Breast epithelium (tissue), 4 donors: ENCODE results near the gene SIN3A. TPM values are rescaled to one million over a fixed set of nuclear protein-coding genes. Genes with fewer than 3 reads are reported as not detected.

ENCODE experiments used
- DNase-seq, 2 donors: peaks; one replicate each; pipeline ENCODE4 v3.0.0-alpha.2; 2019; ENCODE audit warnings: low spot score in 2 of 2
- H3K27ac ChIP-seq, 2 donors: fragments of 200-600 bp; sonication (generic) in 1 of 2; one replicate each; pipeline ENCODE4 v1.5.1; 2016 to 2019; ENCODE audit warnings: mild to moderate bottlenecking in 1 of 2
- H3K27me3 ChIP-seq, 2 donors: fragments of 200-600 bp; sonication (generic) in 1 of 2; one replicate each; pipeline versions ENCODE4 v1.5.1 to v1.6.0; 2017 to 2019; ENCODE audit warnings: control low read depth in 1 of 2, mild to moderate bottlenecking in 1 of 2
- H3K36me3 ChIP-seq: fragments of 200-600 bp; one replicate; pipeline ENCODE4 v1.5.1; 2019
- H3K4me1 ChIP-seq, 2 donors: fragments of 200-600 bp; sonication (generic); one replicate each; pipeline ENCODE4 v1.5.1; 2016 to 2019; ENCODE audit warnings: control low read depth in 1 of 2
- H3K4me3 ChIP-seq, 3 donors: fragments of 200-600 bp; sonication (generic); 1 replicate in 2 of 3; 2 replicates in 1 of 3; pipeline ENCODE4 v1.5.1; 2016 to 2019; ENCODE audit warnings: mild to moderate bottlenecking in 3 of 3, moderate library complexity in 2 of 3
- H3K9me3 ChIP-seq, 2 donors: fragments of 200-600 bp; sonication (generic) in 1 of 2; one replicate each; pipeline ENCODE4 v1.5.1; 2016 to 2019; ENCODE audit warnings: control low read depth in 1 of 2
- POLR2A ChIP-seq: fragments of 450-650 bp; IDR thresholded peaks from one replicate; pipeline ENCODE4 v1.6.1; 2016; ENCODE audit warnings: antibody characterized with exemption, mild to moderate bottlenecking, moderate library complexity
- POLR2AphosphoS5 ChIP-seq, 3 donors: sonication (generic); formaldehyde crosslinking; IDR thresholded peaks; one replicate each; pipeline ENCODE4 v1.6.1; 2017; ENCODE audit warnings: antibody characterized with exemption in 3 of 3
- intact Hi-C: fragments of 100-400 bp; cut with DNase I; formaldehyde crosslinking; loops from one replicate; pipeline ENCODE4 v1.15.1; 2023; ENCODE audit warnings: low total_unique reads
- total RNA-seq, 3 donors: library from RNA; depleted of rRNA; stranded (reverse); fragments of >200 nt; gene quantifications; one replicate each; pipeline ENCODE4 v1.1.0, GENCODE V29; 2016
- TF ChIP-seq, protein P1 (sequence below), 3 donors: fragments of 450-650 bp; IDR thresholded peaks; one replicate each; pipeline ENCODE4 v1.5.1; 2016 to 2017; ENCODE audit warnings: antibody characterized with exemption in 3 of 3, mild to moderate bottlenecking in 3 of 3, moderate library complexity in 3 of 3

The SIN3A gene
- total RNA-seq, 3 donors from 2014 or later = 40.2 to 66.9 (median 49.5) TPM

GRCh38 chr15:75356006-75356405, 95.5 kb downstream of the SIN3A start:
- no peak overlapping the region for H3K27ac ChIP-seq
- H3K4me1 ChIP-seq = no peaks in the 10 kb centered on the region
- H3K27me3 ChIP-seq = no peaks in the 10 kb centered on the region
- H3K36me3 ChIP-seq = peaks cover 4% of the 10 kb centered on the region
- no peak overlapping the region for H3K4me3 ChIP-seq
- TF ChIP-seq, protein P1, sequence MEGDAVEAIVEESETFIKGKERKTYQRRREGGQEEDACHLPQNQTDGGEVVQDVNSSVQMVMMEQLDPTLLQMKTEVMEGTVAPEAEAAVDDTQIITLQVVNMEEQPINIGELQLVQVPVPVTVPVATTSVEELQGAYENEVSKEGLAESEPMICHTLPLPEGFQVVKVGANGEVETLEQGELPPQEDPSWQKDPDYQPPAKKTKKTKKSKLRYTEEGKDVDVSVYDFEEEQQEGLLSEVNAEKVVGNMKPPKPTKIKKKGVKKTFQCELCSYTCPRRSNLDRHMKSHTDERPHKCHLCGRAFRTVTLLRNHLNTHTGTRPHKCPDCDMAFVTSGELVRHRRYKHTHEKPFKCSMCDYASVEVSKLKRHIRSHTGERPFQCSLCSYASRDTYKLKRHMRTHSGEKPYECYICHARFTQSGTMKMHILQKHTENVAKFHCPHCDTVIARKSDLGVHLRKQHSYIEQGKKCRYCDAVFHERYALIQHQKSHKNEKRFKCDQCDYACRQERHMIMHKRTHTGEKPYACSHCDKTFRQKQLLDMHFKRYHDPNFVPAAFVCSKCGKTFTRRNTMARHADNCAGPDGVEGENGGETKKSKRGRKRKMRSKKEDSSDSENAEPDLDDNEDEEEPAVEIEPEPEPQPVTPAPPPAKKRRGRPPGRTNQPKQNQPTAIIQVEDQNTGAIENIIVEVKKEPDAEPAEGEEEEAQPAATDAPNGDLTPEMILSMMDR (IDR thresholded peaks at IDR 0.05) = no peak
- TF ChIP-seq POLR2AphosphoS5 (IDR thresholded peaks at IDR 0.05) = no peak
- no peak for TF ChIP-seq POLR2A
- H3K9me3 ChIP-seq = no peaks in the 10 kb centered on the region
- DNase-seq = no peak
- intact Hi-C loops = loop anchor here (1.0 kb wide), 1 partner anchor 260 kb away; no protein-coding TSS in a partner anchor

GRCh38 chr15:75355369-75355768, 96.1 kb downstream of the SIN3A start:
- H3K4me1 ChIP-seq = no peaks in the 10 kb centered on the region
- no peak overlapping the region for H3K27ac ChIP-seq
- TF ChIP-seq POLR2AphosphoS5 (IDR thresholded peaks at IDR 0.05) = no peak
- TF ChIP-seq, protein P1 (IDR thresholded peaks at IDR 0.05) = no peak
- TF ChIP-seq POLR2A = no peak
- peaks cover 4% of the 10 kb centered on the region for H3K36me3 ChIP-seq
- intact Hi-C loops = no loop called here
- no peaks in the 10 kb centered on the region for H3K9me3 ChIP-seq
- no peak for DNase-seq
- no peaks in the 10 kb centered on the region for H3K27me3 ChIP-seq
- H3K4me3 ChIP-seq = no peak overlapping the region

GRCh38 chr15:75354454-75354853, 97.0 kb downstream of the SIN3A start:
- Histone ChIP-seq H3K4me3 (no peak overlapping the region), H3K36me3 (peaks cover 4% of the 10 kb centered on the region), H3K27ac (no peak overlapping the region), H3K9me3 (no peaks in the 10 kb centered on the region), H3K27me3 (no peaks in the 10 kb centered on the region), H3K4me1 (no peaks in the 10 kb centered on the region)
- DNase-seq = no peak
- TF ChIP-seq POLR2A (no peak), POLR2AphosphoS5 (IDR thresholded peaks at IDR 0.05) (no peak)
- TF ChIP-seq, protein P1 (IDR thresholded peaks at IDR 0.05) = no peak
- intact Hi-C loops = no loop called here

- Histone ChIP-seq H3K27me3 (no peaks in the 10 kb centered on the region), H3K9me3 (no peaks in the 10 kb centered on the region), H3K4me1 (peaks cover 0 to 6% of the 10 kb centered on the region in 2 donors), H3K27ac (no peak overlapping the region), H3K4me3 (no peak overlapping the region), H3K36me3 (no peaks in the 10 kb centered on the region)
- intact Hi-C loops = no loop called here
- no peak for DNase-seq
- TF ChIP-seq POLR2A (no peak), POLR2AphosphoS5 (IDR thresholded peaks at IDR 0.05) (no peak)
- TF ChIP-seq, protein P1 (IDR thresholded peaks at IDR 0.05) = no peak
Observed at GRCh38 chr15:75353604-75354003, 97.9 kb downstream of the SIN3A start.

DNA sequence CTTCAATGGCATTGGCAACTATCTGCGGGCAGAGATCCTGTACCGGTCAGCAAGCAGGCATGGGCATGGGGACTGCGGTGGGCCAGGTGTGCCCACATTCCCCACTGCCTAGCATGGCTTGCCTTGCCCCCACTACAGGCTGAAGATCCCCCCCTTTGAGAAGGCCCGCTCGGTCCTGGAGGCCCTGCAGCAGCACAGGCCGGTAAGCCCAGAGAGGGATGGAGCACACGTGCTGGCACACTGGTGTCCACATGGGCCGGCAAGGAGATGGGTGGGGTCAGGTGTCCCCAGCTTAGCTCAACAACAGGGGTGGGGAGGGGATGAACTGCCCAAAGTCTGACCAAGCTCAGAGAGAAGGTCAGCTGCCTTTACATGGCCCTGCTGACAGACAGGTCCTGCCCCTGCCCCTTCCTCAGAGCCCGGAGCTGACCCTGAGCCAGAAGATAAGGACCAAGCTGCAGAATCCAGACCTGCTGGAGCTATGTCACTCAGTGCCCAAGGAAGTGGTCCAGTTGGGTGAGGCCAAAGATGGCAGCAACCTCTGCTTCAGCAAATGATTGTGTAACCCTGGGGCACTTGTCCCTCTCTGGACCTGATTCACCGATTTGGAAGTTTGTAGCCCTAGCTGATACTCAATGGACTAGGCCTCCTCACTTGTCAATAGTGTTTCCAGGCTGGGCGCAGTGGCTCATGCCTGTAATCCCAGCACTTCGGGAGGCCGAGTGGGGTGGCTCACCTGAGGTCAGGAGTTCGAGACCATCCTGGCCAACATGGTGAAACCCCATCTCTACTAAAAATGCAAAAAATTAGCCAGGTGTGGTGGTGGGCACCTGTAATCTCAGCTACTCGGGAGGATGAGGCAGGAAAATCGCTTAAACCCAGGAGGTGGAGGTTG, 99.1 kb downstream of the SIN3A start:
- intact Hi-C loops = no loop called here
- no peak overlapping the region for H3K27ac ChIP-seq
- peaks cover 0 to 7% of the 10 kb centered on the region in 2 donors for H3K4me1 ChIP-seq
- no peaks in the 10 kb centered on the region for H3K9me3 ChIP-seq
- no peak for DNase-seq
- no peaks in the 10 kb centered on the region for H3K36me3 ChIP-seq
- H3K4me3 ChIP-seq = no peak overlapping the region
- H3K27me3 ChIP-seq = no peaks in the 10 kb centered on the region
- TF ChIP-seq, protein P1 (IDR thresholded peaks at IDR 0.05) = no peak
- TF ChIP-seq POLR2AphosphoS5 (IDR thresholded peaks at IDR 0.05) (no peak), POLR2A (no peak)
